Stimulated activated CD8-positive, alpha-beta memory T cell treated with anti-CD3 and anti-CD28 coated beads, Interleukin-15, amount 100 ng/mL, for 24 hours (primary cell): ENCODE data around the gene FREM3.
"Not testable (repeated sequence)": the region's sequence is repeated elsewhere in the genome, so short reads cannot be mapped to it uniquely, and the experiment has no call there.

Source experiments
- DNase-seq: peaks from one replicate; pipeline ENCODE4 v3.0.0-alpha.2; 2020; ENCODE audit warnings: low read depth

The FREM3 gene

GRCh38 chr4:143581331-143581946, 119.0 kb downstream of the FREM3 start:
- DNase-seq = no peak

- no peak for DNase-seq
Measured at GRCh38 chr4:143575331-143575730, 125.1 kb downstream of the FREM3 start.

DNA sequence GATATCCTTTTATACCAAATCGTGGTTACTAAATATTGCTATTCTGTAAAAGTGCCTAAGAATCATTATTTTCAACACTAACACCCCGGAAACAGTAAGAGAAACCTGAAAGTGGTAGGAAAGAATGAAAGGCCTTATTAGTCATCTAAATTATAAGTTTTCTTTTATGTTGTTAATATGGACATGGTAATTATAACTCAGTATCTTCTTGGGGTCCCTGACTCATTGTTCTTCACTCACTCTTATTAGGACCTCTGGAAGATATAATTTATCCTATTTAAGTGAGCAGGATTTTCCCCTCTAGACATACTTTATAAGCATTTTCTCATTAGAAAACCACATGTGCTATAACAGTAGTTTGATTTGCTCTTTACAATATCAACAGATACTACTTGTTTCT, 136.0 kb downstream of the FREM3 start:
- DNase-seq = no peak

DNA sequence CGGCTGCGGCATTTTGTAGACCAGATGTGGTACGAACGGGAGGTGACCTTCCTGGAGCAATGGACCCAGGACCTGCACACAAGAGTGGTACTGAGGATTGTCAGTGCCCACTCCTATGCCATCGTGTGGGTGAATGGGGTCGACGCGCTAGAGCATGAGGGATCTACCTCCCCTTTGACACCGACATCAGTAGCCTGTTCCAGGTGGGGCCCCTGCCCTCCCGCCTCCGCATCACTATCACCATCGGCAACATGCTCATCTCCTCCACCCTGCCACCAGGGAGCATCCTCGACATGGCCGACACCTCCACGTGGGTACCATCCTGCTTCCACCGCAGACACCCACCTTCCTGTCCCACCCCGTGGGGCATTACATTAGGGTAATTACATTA, 140.7 kb downstream of the FREM3 start:
- peak; percentile 3 for DNase-seq

- peak; percentile 16 for DNase-seq
Measured at GRCh38 chr4:143558823-143559756, 141.4 kb downstream of the FREM3 start.

GRCh38 chr4:143558286-143558685, 142.2 kb downstream of the FREM3 start:
- DNase-seq = no peak

DNA sequence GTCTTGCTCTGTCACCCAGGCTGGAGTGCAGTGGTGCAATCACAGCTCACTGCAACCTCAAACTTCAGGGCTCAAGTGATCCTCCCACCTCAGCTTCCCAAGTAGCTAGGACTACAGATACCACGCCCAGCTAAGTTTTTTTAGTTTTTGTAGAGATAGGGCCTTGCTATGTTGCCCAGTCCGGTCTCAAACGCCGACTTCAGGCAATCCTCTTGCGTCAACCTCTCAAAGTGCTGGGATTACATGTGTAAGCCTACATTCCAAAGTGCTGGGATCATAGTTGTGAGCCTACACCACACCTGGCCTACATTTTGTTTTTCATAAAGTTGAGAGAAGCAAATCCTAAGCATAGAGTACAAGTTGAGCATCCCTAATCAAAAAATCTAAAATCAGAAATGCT, 144.8 kb downstream of the FREM3 start:
- DNase-seq = no peak

DNA sequence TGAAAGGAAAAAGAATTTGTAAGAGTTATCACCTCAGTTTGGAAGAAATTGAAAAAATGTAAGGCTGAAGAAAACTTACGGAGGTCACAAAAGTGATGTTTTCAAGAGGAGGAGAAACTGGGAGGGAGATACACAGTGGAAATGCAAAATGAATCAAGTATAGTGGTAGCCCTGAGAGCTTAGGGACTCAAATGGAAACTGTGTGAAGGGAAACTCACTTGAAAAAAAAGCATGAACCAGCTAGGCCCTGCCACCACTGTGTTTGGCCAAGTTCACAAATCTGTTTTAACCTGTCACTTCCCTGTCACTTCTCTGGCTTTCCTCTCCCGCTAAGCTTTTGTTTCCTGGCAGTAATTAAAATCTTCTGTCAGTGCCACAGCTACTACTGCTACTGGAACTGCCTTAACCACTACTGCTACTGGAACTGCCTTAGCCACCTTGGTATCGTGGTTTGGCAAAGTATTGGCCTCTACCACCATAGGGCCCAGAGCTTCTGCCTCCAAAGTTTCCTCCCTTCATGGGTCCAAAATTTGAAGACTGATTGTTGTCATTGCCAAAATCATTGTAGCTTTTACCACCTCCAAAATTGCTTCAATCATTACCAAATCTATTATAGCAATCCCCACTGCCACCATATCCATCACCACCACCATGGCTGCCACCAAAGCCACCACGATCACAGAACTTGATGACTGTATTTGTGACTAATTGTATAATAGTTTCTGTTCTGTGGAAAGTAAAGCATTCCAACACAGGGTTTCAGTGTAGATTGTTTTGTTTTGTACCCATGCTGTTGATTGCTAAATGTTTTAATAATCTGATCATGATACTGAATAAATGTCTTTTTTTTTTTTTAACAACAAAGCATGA, 145.5 kb downstream of the FREM3 start:
- DNase-seq = no peak

GRCh38 chr4:143549928-143550327, 150.5 kb downstream of the FREM3 start:
- DNase-seq = no peak

DNA sequence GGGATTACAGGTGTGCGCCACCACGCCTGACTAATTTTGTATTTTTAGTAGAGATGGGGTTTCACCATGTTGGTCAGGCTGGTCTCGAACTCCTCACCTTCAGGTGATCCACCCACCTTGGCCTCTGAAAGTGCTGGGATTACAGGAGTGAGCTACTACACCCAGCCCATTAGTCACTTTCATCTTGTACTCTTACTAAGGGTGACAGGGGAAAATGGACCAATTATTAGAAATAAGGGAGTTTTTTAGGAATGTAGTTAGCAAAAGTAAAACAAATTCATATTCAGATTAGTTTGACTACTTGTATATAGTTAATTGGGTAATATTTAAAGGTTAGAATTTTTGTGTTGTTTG, 160.8 kb downstream of the FREM3 start:
- no peak for DNase-seq

GRCh38 chr4:143538979-143539669, 161.4 kb downstream of the FREM3 start:
- DNase-seq = no peak

DNA sequence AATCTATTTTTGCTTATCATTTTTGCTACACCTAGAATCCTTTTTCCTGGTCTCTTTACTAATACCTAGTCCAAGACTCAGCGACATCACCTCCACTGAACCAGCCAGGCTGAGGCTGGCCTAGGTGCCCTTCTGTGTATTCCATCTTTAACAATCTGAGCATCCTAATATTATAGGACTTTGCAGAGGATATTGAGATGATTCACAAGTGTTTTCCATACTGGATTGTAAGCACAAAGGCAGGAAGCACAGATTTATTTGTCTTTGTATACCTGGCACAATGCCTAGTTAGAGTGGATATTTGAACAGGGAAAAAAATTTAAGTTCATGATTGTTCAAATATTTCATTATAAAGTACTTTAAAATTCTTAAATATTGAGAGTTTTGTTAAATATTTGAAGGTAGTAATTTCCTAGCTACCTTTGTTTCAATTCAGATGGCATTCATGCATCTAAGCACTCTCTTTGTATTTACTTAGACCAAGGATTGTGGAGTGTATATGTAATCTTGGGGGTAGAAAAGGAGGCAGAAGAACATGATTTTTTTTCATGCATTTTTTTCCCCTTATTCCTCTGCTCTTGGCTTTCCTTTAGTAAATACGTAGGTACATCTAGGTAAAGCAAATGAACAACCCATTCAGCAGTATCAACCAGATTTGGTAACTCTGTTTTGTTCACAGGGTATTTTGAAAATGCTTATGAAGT, 168.5 kb downstream of the FREM3 start:
- DNase-seq = no peak

DNA sequence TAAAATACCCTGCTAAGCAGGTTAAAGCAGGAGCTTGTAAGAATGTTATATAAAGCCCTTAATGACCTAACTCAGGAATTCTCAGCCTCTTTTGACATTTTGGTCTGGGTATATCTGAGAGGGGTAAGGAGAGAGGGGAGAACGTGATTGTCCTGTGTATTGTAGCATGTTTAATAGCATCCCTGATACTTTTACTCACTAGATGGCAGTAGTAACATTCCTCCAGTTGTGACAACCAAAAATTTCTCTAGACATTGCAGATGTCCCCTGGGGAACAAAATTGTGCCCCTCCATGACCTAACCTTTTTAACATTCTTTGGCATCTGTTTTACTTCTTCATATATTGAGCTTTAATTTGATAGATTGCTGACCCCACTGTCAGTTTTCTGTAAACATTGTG, 169.1 kb downstream of the FREM3 start:
- no peak for DNase-seq

GRCh38 chr4:143528046-143528445, 172.4 kb downstream of the FREM3 start:
- DNase-seq = not testable (repeated sequence)
